Fibroblast of skin of left quadriceps (primary cell): ENCODE results near the gene RDM1.
A peak's percentile ranks its signal among the peaks of the same experiment; 100 is the strongest.
"Not testable (repeated sequence)": the region's sequence is repeated elsewhere in the genome, so short reads cannot be mapped to it uniquely, and the experiment has no call there.

ENCODE experiments used
- DNase-seq, 2 experiments: peaks; one replicate each; pipeline ENCODE4 v3.0.0-alpha.2; 2013; ENCODE audit warnings: low read depth in 2 of 2

The RDM1 gene

DNA sequence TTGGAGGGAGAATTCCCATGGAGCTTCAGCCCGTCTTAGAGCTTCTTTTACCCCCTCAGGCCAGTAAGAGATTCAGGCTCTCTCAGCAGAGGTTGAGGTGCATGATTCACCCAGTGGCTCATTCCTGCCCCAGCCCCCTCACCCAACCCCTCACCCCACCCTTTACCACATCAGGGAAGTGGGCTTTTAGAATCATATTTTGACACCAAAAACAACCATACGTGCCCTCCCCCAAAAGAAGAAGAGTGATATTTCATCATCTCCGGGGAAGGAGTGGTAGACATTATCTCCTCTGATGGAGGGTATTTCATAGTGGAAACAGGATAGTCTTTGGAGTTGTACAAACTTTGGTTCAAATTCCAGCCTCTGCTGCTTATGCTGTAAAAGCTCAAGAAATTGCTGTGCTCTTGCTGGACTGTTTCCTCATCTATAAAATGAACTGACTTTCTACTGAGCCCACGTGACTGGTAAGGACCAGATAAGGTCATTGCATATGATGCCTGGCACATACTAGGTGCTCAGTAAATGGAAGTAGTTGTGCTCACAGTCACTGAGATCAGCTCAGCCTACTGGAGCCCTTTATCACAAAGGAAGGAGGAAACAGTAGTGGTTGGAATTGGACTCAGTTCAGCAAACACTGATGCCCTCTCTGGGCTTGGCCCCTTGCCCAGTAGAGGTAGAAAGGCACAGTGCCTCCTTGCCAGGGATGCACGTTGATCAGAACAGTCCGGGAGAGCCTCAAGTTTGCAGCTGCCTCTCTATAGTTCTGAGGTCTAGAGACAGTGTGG is 32.1 kb downstream of the RDM1 start:
- no peak for DNase-seq

DNA sequence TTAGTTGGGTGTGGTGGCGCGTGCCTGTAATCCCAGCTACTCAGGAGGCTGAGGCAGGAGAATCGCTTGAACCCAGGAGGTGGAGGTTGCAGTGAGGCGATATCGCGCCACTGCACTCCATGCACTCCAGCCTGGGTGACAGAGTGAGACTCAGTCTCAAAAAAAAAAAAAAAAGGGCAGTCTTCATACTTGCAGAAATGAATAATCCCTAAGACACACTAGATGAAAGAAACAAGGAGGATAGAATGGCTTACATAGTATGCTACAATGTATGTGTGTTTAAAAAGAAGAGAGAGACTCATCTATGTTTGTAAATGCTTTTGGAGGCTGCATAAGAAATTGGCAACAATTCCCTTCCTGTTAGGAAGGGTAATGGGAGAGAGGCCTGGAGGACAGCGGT is 32.8 kb downstream of the RDM1 start:
- not testable (repeated sequence) for DNase-seq

DNA sequence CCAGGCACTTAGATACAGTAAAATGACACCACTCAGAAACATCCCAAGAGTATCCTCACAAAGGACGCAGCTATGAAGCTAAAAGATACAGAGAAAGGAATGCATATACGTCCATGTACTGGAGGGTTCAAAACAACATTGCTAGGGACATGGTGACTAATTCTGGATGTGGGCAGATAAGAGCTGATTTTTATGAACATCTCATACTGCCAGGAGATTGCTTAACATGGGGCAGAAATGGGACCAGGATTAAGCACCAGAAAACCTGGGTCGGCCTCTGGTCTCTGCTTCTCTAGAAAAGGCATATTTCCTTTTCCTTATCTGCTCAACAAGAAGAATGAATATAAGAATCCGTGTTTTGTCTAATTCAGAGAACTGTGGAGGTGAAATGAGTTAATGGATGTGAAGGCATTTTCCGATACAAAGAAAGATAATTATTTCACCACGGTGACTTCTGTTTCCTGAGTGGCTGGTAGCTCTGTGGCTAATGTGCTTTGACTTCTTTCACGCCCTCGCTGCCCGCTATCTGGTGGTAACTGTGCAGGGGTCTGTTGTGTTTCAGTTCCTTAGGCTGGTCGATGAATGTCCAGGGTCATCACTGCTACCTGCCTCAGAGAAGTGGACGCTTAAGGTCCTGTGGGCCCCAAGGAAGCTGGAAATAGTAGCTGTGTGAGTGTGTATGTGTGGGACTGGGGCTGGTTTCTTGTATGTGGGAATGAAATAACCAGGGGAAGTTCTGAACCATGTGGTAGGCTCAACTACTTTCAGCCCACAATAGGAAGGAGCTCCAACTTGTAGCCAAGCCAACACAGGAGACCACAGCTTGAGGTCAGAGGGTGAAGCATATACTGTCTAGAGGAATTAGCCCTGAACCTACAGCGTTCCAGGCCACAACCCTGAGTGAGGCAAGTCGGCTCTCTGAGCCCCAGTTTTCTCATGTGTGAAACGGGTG is 34.7 kb downstream of the RDM1 start:
- DNase-seq = no peak

DNA sequence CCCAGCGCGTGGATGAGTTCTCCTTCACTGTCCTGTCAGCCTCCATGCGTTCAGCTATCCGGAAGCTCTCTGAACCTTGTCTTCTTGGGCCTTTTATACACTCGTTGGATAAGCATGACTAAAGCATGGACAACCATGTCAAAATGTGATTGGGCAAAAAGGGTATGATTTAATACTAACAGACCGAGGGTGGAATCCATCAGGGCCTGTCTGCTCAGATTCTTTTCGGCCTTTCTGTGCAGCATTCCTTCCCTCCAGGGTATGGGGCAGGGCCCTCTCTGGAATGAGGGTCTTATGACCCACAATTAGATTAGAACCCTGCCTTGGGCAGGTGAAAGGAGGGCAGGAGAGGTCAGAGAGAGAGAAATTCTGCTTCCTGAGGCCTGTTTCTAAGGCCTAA is 36.4 kb downstream of the RDM1 start:
- no peak for DNase-seq

DNA sequence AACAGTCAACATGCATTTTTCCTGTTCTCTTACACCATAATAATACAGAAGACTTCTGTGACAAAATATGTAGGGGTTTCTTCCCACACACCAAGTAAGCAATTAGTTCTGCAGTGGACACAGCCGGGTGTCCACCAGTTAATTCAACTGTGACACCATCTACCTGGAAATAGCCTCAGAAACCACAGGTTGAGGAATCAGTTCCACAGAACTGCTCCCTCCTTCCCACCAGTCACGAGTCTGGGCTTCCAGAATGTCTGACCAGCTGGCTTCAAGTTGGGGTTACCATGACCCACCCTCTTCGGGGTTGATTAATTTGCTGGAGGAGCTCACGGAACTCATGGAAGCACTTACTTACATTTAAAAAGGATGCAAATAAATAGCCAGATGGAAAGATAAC is 36.8 kb downstream of the RDM1 start:
- no peak for DNase-seq

DNA sequence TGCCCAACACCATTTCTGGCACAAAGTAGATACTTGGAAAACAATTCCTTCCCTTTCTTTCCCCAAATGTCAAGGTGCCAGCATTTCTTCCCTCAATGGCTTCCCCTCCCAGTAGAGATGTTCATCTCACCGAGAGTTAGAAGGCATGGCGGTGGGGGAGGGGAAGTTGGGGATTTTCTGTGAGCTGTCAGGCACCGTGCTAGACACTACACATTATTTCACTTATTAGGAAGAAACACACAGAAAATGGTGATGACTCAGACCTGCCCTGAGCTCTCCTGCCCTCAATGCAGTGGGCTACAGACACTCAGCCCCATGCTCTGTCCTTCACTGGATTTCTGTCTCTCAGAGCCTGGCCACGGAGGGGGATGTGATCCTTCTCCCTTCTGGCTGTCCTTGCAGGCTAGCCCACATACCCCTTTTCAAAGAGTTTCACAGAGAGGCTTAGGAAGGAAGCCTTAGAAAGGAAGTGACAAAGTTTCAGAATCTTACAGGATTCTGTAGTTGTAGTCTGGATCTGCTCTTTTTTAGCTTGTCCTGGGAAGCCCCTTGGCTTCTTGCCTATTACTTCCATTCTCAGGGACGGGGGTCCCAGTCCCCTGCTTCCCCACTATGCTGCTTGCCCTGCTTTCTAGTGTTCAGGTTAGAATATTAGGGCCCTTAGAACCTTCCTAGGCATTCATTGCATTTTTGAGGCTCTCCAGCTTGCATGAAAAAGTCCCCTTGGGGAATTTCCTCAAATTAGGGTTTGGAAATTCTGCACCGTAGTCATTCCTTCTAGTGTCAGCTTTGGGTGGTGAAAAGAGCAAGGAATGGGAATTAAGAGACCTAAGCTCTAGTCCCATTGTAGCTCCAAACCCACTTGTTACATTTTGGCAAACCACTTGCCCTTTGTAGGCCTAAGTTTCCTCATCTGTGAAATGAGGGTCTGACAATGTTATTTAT is 38.2 kb downstream of the RDM1 start:
- DNase-seq = no peak

DNA sequence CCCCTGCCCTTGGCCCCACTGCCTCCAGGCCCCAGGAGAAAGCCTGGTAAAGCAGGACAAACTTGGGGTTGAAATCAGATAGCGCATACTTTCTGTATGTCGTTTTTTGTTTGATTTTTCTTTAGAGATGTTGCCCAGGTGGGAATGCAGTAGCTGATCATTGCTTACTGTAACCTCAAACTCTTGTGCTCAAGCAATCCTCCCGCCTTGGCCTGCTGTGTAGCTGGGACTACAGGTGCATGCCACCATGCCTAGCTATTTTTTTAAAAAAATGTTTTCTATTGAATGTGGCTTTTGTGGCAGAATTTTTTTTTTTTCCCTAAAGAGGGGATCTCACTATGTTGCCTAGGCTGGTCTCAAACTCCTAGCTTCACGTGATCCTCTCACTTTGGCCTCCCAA is 39.3 kb downstream of the RDM1 start:
- no peak for DNase-seq

DNA sequence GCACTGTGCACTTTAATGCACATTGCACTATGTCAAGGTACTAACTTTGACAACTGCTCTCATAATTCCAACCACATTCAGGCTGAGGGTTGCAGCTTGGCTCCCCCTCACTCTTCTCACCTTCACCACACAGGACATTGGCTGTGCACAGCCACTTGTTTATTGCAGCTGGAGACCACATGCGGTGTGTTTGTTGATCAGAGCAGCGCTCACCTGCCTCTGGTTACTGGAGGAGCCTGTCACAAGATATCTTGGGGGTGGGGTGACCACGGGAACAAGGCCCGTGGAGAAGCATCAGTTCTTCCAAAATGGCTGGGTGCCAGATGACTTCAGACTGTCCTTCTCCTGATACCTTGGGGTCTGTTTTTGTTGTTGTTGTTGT is 39.8 kb downstream of the RDM1 start:
- no peak for DNase-seq

DNA sequence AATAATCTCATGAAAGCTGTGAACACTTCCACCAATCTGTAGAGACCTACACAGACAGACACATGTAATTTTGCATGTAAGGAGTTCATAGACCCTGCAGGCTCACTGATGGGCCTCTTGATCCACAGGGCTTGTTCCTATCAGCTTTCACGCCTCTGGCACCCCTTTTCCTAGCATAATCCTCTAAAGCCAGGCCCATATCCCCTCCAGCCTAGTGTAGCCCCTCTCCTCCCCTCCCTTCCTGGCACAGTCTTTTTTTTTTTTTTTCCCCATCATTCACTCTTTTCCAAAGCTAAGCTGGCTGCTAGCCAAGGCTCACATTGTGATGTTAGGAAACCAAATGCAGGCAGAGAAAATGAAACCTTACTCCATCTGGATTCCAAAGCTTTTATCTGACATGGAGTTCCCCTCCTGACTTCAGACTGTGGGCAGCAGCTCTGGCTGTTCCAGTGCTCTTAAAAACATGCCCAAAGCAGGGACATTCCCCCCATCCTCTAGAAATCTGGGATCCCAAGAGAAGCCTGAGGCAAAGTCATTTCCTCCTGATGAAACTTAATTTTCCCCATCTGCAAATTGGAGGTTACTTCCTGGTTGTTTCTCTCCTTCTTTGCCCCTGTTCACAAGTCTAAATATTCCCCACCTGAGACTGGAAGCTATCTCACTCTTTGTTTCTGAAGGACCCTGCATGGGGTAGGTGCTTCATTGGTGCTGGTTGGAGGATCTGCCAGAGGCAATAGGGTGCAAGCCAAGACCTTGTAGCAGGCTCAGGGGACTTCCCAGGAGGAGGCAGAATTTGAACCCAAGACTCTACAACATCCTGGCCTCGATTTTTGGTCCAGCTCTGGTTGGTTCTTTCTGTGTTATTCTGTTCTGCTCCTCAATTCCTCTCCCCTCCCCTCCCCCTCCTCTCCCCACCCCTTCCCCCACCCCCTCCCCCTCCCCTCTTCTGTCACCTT is 40.5 kb downstream of the RDM1 start:
- DNase-seq = peak; percentile 35 to 45

DNA sequence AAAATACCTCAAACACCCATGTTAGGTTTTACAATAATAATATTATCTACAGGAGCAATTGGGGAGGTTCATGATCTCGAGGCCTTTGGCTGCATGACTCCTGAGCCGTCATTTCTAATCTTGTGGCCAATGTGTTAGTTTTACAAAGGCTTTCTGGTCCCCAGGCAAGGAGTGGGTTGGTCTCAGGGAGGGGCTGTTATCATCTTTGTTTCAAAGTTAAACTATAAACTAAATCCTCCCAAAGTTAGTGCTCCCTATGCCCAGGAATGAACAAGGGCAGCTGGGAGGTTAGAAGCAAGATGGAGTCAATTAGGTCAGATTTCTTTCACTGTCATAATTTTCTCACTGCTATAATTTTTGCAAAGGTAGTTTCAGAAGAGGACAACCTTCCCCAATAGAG is 41.3 kb downstream of the RDM1 start:
- DNase-seq = no peak

DNA sequence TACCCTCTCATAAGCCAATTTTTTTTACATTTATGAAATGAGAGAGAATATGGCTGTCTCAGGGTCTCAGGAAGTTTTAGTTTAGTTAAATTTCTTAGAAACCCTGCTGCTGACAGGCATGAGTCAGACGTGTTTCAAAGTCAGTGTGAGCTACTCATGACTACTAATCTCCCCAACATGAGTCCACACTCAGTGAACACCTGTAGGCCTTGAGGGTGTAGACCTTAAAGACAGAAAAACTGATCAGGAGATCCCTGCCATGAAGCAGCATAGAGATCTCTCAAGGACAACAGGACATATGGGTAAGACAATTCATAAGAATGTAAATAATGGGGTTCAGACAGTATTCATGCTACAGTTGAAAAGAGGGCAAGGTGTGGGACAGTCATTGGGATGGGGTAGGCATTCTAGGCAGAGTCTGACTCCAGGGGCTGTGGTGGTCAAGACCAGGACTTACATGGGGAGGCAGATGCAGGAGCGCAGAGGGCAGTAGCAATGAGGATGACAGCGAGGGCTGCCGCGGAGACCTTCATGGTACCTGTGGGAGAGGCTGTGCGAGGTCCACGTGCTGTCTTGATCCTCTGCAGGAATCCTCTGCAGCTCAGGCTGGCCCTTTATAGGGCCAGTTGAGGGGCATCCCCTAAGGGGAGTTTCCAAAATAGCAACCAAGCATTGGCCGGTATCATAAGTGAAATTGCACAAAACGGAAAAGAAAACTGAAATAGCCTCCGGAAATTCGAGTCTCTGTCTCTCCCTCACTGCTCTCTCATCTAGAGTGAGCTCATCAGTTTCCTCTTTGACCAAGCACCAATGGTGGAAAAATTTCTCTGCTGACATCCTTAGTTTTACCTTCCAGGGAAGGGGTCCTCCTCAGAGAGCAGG is 50.6 kb downstream of the RDM1 start, which contains the start of gene CCL5:
CCL5 (minus strand) TSS at position 588 of the 882 bp plus-strand sequence.
- no peak for DNase-seq

DNA sequence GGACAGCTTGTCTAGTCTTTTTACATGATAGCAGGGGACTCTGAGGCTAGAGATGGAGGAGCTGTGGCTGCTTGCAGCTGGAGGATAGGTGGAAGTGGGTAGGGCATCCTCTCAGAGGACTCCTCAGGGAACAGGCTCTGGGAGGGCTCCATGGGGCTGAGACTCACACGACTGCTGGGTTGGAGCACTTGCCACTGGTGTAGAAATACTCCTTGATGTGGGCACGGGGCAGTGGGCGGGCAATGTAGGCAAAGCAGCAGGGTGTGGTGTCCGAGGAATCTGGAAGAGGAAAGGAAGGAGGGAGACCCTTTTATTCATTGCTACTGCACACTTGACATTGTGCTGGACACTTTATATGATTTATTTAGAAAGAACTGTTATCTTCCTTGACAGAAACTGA is 52.2 kb downstream of the RDM1 start:
- no peak for DNase-seq

DNA sequence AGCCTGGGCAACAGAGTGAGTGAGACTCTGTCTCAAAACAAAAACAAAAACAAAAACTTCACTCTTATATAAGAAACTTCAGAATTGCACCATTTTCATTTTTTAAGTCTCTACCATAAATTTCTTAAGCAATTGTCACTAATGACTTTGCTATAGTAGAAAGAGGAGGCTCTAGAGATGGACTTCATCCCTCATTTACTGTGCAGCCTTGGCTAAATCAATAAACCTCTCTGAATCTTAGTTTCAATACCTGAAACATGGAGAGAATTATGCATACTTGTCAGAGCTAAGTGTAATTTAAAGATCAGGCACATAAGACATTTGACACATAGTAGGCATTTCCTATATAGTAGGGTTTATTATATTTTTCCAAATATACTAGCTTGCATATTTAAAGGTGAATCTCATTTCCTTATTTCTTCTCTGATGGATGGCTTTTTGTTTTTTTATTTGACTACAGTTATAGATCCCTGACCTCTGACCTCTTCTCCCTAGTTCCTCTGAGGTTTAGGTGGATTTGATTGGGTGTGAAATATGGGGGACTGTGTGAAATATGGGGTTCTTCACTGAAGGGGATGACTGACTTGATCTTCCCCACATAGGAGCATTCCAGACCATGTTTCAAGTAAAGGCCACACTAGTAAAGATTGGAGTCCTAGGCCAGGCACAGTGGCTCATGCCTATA is 53.1 kb downstream of the RDM1 start:
- no peak for DNase-seq

DNA sequence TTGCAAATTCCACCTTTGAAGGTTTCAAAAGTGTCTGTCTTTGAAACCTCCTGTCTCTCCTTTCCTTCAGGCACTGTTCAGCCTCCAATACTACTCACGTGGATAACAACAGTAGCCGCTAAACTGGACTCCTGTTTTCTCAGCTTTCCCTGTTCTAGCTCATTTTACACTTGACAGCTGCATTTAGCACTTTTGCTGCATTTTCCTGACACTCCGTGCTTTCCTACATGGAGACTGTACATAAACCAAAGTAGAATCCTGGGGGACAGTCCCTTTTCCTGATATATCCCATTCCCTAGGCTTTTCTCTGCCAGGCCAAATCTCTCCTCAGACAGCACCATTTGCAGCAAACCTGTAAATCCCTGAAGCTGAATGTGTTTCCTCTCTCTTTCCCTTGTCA is 54.0 kb downstream of the RDM1 start:
- no peak for DNase-seq

DNA sequence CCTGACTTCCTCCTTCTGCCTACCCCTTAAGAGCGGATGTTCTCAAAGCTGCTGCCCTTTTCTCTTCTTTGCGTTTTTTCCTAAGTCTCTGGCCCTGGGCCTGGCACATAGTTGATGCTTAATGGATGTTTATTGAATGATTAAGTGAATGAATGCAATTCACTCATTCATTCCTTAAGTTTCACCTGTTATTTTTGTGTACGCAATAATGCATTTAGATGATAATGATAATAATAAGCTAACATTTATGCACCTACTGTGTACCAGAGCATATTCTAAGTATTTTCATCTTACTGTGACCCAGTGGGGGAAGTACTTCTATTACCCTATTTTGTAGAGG is 54.8 kb downstream of the RDM1 start:
- DNase-seq = no peak

DNA sequence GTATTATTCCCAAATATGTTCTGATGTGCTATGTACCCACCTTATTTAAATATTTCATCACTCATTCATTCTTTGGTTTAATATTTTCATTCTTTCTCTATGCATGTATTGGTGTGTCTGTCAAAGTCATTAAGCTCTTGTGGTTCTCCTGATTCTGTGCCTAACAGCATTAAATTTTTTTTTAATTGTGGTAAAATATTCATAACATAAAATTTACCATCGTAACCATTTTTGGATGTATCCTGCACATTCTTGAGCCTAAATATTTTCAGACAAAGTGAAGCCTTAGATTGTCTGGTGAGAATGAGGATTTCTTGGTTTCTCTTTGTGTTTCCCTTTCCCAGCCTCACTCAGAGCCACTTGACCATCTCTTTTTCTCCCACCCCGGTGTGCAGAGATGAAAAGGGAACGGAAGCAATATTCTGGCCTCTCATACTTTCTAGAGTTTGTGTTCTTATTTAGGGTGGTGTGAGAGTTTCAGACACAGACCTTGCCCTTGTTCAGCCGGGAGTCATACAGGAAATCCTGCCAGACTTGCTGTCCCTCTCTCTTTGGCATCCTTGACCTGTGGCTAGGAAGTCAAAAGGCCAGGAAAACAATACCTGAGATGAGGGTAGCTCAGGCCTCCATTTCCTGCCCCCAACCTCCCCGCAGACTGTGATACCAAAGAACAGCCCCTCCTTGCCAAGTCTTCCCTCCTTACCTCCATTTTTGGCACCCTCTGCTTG is 55.3 kb downstream of the RDM1 start:
- no peak for DNase-seq

DNA sequence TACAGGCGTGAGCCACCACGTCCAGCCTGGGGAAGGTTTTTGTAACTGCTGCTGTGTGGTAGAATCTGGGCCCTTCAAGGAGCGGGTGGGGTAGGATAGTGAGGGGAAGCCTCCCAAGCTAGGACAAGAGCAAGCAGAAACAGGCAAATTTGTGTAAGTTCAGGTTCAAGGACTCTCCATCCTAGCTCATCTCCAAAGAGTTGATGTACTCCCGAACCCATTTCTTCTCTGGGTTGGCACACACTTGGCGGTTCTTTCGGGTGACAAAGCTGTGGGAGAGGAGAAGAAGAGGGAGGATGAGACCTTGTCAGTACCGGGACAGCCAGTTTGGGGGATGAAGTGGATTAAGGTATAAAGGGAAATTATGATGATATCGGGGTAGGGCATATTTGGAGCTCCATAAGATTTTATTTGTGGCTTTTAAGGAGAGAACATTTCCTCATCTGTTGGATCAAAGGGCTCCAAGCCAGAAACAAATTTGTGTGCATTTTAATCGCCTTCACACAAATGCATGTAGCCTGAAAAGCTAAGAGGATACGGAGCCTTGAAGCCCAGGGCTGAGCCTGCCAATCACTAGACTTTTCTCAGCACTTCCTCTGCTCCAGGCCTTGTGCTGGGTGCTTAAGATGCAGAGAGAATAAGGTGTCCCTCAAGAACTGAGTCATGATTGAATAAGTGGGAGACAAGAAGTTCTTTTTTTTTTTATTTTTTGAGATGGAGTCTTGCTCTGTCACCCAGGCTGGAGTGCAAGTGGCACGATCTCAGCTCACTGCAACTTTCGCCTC is 58.2 kb downstream of the RDM1 start:
- no peak for DNase-seq
